NCI-H1436 (cell line): ENCODE data around the gene KATNIP.
A peak's percentile ranks its signal among the peaks of the same experiment; 100 is the strongest.
"Not testable (repeated sequence)": the region's sequence is repeated elsewhere in the genome, so short reads cannot be mapped to it uniquely, and the experiment has no call there.

Source experiments
- DNase-seq: peaks from one replicate; lab custom pipeline; 2025; lab: John Stamatoyannopoulos, UW

The KATNIP gene

DNA sequence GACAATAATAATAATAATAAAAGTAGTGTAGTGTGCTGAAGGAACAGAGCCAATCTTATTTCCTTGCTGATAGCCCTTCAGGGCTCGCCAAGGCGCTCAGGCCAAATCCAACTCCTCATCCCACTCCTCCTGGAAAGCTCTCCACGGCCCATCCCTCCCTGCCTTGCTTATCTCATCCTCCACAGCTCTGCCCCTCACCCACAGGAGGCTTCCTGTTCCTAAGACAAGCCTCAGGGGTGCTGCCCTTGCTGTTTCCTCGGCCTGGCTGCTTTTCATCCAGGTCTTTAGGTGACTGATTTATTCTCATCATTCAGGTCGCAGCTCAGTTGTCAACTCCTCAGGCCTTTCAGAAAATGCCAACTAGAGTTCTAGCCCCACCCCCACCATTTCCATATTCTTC, 11.4 kb upstream of the KATNIP start:
- no peak for DNase-seq

DNA sequence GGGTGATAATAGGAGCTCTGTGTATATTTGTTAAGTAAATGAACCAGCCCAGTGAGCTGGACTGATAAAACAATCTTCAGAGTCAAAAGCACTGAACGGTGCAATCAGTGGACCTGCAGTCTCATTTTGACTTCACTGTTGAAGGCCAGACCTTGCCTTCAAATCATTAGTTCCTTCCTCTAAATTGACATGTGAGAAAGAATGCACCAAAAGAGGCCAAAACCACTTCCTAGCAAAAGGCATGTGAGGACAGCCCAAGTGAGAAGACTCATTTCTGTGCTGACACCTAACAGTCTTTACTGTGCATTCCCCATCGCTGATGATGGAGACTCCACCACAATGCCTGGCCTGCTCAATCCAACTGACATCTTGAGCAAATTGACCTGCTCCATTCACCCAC, 10.8 kb upstream of the KATNIP start:
- DNase-seq, result no peak

GRCh38 chr16:27539636-27540035, 10.3 kb upstream of the KATNIP start:
- DNase-seq, result no peak

- no peak for DNase-seq
Observed at GRCh38 chr16:27543801-27544200, 6.1 kb upstream of the KATNIP start.

- DNase-seq, result no peak
Observed at GRCh38 chr16:27544671-27545070, 5.3 kb upstream of the KATNIP start.

DNA sequence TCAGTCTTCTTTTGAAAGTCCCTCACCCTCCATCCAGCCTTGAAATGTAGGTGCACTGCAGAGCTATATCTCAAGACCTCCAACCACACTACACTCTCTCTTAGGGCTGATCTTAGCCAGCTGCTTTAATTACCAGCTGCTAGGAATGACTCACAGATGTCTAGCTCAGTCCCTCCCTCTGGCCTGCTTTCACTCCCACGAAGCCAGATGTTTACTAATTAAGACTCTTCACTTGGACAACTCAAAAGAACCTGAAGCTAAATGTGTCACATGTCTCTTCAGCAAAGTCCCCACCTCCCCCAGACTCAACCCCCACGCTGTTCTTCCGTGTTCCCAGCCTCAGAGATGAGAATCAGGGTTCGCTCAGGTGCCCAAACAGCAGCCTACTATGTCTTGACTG, 2.8 kb upstream of the KATNIP start:
- DNase-seq, result no peak

DNA sequence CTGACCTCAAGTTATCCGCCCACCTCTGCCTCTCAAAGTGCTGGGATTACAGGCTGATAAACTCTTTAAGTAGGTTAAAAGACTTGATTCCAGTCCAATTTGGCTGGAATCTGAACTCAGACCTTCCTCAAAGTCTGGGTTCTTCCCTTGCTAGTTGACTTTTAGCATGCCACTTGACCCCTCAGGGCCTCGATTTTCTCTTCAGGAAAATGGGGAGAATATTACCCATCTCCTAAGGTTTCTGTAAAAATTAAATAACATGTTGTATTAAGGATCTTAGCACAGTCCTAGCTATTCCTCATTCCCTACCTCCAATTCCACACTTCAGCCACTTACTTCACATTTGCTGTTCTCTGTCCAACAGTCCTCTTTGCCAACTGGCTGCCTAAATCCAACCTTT, 2.1 kb upstream of the KATNIP start:
- no peak for DNase-seq

- DNase-seq, result no peak
Observed at GRCh38 chr16:27549464-27549745, 539 bp upstream of the KATNIP start.

DNA sequence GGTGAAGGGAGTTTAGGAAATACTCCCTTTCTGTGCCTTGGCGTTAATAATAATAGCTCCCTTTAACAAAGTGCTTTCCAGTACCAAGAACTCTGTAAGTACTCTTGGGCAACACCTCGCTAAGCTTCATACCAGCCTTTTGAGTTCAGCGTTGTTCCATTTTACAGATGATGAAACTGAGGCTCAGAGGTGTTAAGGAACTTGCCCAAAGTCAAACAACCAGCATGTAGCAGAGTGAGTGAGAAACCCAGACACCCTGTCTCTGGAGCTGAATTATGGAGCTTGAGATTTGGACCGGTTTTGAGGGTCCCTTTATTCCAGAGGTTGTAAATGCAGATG, 607 bp downstream of the KATNIP start:
- no peak for DNase-seq

DNA sequence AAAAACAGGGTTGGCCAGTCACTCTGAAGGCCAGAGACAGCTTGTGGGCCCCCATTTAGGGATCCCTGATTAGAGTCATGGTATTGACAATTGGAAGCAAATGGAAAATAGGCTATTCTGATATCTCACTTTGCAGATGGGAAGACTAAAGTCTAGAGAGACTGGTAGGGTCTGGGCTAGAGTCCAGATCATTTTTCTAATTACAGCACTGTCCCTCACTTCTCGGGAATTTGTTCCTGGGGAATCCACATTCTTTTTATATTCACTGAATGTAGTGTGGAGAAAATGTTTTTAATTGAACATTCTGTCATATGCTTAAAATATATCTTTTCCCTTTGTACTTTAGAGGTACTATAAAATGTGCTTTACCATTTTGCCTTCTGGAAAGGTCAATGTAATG, 1.1 kb downstream of the KATNIP start:
- no peak for DNase-seq

DNA sequence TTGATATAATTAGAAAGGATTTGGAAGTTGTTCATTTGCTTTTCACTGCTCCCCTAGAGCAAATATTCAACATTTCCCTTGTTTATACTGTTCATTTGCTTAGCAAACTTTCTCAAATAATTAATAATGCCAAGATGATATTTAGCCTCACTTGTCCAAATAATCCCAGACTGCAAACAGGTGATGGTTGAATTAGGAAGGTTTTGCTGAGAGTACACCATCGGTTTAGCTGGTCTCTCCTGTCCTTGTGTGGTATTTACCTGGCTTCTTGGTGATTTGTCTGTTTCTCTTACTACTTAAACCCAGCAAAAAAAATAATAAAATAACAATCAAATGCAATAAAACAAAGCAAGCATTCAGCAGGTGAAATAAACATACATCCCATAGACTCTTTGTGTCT, 6.5 kb downstream of the KATNIP start:
- no peak for DNase-seq

DNA sequence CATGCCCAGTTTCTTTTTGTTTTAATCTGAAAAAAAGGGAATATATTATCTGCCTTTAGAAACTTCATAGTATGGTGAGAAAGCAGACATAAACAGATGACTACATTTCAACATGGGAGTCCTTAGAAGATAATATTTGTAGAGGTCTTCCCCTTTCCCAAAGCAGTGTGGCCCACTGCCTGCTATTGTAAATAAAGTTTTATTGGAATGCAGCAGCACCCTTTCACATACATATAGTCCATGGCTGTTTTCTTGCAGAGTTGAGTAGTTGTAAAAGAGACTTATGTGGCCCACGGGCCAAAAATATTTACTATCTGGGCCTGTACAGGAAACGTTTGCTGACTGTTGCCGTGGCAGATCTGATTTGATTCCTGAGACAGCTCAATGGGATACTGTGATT, 8.5 kb downstream of the KATNIP start:
- DNase-seq, result no peak

- DNase-seq, result no peak
Observed at GRCh38 chr16:27558932-27559331, 9.0 kb downstream of the KATNIP start.

DNA sequence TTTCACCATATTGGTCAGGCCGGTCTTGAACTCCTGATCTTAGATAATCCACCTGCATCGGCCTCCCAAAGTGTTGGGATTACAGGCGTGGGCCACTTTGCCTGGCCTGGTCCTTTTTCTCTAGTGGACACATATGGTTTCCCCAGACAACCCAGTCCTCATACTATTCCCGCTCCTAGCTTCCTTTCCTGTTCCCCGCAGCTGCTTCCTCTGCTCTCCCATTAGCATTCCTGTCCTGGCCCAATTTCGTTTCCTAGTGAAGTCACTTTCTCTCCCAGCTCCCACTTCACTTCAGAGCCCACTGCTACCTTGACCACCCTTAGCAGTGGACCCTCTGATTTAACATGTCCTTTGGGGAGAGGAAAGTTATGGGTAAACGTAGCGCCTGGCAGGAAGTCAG, 11.3 kb downstream of the KATNIP start:
- no peak for DNase-seq

DNA sequence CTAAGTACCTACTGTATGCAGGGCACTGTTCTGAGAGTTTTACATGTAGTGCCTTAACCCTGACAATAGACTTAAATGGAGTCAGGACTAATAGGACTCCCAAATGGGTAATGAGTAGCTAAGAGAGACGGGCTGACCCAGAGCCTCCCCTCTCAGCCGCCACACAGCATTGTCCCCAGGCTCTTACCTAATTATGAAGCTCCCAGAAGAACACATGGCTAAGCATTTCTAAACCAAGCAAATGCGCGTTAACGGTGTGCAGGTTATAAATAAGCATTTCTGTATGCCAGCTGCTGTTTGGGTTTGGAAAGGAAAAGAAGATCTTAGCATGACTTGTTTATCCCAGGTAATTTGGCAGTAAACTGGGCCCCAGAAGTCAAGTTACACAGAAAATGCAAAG, 14.3 kb downstream of the KATNIP start:
- DNase-seq, result peak; percentile 3

DNA sequence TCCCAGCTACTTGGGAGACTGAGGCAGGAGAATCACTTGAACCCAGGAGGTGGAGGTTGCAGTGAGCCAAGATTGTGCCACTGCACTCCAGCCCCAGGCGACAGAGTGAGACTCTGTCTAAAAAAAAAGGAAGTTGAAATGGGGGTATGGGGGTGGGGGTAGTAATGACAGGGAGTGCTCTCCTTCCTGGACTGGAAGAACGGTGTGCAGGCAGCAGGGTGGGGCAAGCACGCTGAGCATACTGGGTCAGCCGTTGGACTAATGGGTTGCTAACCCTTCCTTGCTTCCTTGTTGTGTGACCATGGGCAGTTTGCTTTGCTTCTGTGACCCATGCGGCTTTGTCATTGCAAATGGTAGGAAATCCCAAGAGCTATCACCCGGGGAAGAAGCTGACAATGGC, 16.5 kb downstream of the KATNIP start:
- DNase-seq, result no peak

DNA sequence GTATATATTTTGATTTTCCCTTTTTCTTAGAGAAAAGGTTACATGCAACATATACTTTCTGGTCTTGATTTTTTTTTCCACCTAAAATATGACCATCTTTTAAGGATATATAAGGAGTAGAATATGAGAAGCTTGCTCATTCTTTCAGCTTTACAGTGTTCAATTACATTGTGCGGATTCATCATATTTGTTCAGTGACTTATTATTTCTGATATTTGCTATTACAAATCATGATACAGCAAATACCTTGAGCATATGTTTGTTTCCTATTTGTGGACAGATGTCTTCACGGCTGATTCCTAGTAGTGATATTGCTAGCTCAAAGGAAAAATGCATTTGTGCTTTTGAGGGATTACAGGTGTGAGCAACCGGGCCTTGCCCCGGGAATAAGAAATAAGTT, 18.1 kb downstream of the KATNIP start:
- DNase-seq, result no peak

GRCh38 chr16:27570986-27571385, 21.0 kb downstream of the KATNIP start:
- DNase-seq, result not testable (repeated sequence)

DNA sequence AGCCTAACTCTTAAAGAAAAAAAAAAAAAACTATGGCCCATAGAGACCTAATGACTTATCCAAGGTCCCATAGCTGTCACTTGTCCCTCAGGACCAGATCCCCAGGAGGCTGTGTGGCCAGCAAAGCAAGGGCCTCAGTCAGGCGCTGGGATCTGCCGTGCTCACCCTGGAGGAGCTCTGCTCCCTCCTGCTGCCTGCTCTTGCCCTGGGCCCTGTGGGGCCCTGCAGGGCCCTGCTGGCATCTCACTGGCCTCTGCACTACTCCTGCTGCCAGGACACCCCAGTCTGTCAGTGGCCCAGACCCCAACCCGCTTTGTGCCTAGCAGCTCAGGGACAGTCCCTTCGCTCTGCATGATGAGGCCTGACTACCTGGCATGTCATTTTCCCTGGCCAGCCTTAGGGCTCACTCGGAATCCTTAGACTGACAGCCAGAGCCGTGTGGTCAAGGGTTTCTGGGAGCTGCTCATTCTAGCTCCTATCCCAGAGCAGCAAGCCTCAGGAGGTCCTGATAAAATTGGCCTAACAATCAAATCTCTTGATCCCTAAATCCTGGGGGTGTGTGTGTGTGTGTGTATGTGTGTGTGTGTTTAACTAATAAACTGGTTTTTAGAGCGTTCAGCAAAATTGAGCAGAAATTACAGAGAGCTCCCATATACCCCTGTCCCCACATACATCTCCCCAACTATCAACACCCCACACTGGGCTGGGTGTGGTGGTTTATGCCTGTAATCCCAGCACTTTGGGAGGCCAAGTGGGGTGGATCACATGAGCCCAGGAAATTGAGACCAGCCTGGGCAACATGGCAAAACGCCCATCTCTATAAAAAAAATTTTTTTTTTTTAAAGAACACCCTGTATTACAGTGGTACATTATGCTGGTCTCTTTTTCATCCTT, 21.7 kb downstream of the KATNIP start:
- no peak for DNase-seq

- DNase-seq, result no peak
Observed at GRCh38 chr16:27572711-27573110, 22.8 kb downstream of the KATNIP start.

DNA sequence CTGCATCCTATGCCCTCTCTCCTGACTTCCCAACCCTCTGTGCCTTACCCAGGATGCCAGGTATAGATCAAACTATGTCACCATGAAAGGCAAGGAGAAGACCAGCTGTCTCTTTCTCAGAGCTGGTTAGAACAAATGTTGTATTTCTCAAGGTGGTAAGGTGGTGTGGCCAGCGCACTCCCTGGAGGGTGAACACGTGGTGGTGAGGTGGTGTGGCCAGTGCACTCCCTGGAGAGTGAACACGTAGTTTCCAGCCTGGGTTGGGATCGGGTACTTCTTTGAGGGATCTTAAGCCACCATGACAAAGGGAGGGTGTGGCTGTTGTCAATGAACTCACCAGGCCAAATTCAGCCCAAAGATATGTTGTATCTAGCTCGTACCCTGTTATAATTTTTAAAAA, 26.8 kb downstream of the KATNIP start:
- no peak for DNase-seq

DNA sequence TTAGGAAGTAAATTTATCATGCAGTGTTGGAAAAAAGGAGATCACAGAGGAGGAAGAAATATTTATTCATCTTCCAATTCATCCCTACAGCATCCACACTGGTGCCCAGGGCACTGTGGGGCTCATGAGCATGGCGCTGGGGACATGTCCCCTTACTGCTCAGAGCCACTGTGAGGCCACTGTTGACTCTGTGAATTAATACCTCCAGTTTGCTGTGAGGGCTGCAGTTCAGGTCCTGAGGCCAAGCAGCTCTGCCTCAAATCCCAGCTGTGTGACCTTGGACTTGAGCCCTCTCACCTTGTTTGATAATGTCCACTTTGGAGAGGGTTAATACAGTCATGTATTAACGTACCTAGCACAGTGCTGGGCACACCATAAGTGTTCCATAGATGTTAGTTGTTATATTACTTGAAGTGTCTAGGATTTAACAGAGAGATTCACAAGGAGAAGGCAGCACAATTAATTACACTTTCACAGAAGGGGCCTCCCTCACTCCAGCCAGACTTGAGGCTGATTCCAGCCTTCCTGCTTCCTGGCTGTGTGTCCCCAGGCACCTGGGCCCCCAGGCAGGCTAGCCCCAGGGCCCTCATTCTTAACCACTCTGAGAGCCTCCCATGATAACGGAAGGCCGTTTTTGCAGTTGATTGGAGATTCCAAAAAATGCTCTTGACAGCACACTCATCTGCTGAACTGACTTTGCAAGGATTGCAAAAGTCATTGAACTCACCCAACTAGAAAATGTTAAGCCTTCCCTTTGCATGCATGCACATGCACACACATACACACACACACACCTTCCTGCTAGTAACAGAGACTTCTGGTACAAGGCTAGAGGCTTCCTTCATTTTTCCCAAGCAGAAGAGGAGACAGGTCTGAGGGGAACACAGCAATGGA, 29.4 kb downstream of the KATNIP start:
- no peak for DNase-seq

GRCh38 chr16:27582883-27583282, 32.9 kb downstream of the KATNIP start:
- no peak for DNase-seq

GRCh38 chr16:27583634-27584033, 33.7 kb downstream of the KATNIP start:
- DNase-seq, result no peak
